ENCODE results near the gene DHX8.

Gene DHX8

GRCh38 chr17:43483674-43484551 is at the start of gene DHX8:
Gene DHX8, plus strand, starts transcription at chr17:43483975. Its CDS starts 63 bp downstream, at chr17:43484038.
- Histone ChIP-seq H3K36me3 (ENCODE audit: insufficient read depth, low read length) (no peaks in the 10 kb centered on the region), H3K27me3 (ENCODE audit: insufficient read depth, low read length, poor library complexity, severe bottlenecking) (no peaks in the 10 kb centered on the region), H2AFZ (ENCODE audit: low read length) (peak within 1 kb of the TSS; percentile 100), H3K4me3 (ENCODE audit: low read length, poor library complexity, severe bottlenecking) (peak within 1 kb of the TSS; percentile 84), H3K9me3 (ENCODE audit: insufficient read depth, low read depth, low read length) (no peaks in the 10 kb centered on the region), H4K20me1 (ENCODE audit: insufficient read depth, low read length, poor library complexity, severe bottlenecking) (peaks cover 19% of the 10 kb centered on the region), H3K4me2 (ENCODE audit: low read depth, low read length, poor library complexity, severe bottlenecking) (peak within 1 kb of the TSS; percentile 99), H3K9me2 (replicated peaks; ENCODE audit: low read depth, low read length) (no peaks in the 10 kb centered on the region), H3F3A (ENCODE audit: low read depth) (no peaks in the 10 kb centered on the region), H3K4me1 (ENCODE audit: insufficient read depth, low read length, poor library complexity, severe bottlenecking) (peaks cover 25% of the 10 kb centered on the region), H3K79me2 (ENCODE audit: insufficient read depth, low read length) (peaks cover 52% of the 10 kb centered on the region), H3K9ac (ENCODE audit: low read depth, low read length, poor library complexity, severe bottlenecking) (peak within 1 kb of the TSS; percentile 94)
- TF ChIP-seq CTCF (conservative IDR thresholded peaks at IDR 0.05; ENCODE audit: low read length) (peak; percentile 100), EZH2phosphoT487 (IDR thresholded peaks at IDR 0.05; ENCODE audit: borderline replicate concordance) (no peak)

GRCh38 chr17:43434902-43435319 is 48.9 kb upstream of the DHX8 start:
- Histone ChIP-seq H3K4me2 (ENCODE audit: low read depth, low read length, poor library complexity, severe bottlenecking) (no peak overlapping the region), H4K20me1 (ENCODE audit: insufficient read depth, low read length, poor library complexity, severe bottlenecking) (no peaks in the 10 kb centered on the region), H3K9me3 (ENCODE audit: insufficient read depth, low read depth, low read length) (no peaks in the 10 kb centered on the region), H3K79me2 (ENCODE audit: insufficient read depth, low read length) (no peaks in the 10 kb centered on the region), H3K4me1 (ENCODE audit: insufficient read depth, low read length, poor library complexity, severe bottlenecking) (no peaks in the 10 kb centered on the region), H3K9me2 (replicated peaks; ENCODE audit: low read depth, low read length) (no peaks in the 10 kb centered on the region), H3F3A (ENCODE audit: low read depth) (no peaks in the 10 kb centered on the region), H3K4me3 (ENCODE audit: low read length, poor library complexity, severe bottlenecking) (no peak overlapping the region), H3K9ac (ENCODE audit: low read depth, low read length, poor library complexity, severe bottlenecking) (no peak overlapping the region), H3K36me3 (ENCODE audit: insufficient read depth, low read length) (no peaks in the 10 kb centered on the region), H3K27me3 (ENCODE audit: insufficient read depth, low read length, poor library complexity, severe bottlenecking) (no peaks in the 10 kb centered on the region), H2AFZ (ENCODE audit: low read length) (no peak overlapping the region)
- TF ChIP-seq EZH2phosphoT487 (IDR thresholded peaks at IDR 0.05; ENCODE audit: borderline replicate concordance) (no peak), CTCF (conservative IDR thresholded peaks at IDR 0.05; ENCODE audit: low read length) (no peak)

- Histone ChIP-seq H3K4me3 (ENCODE audit: low read length, poor library complexity, severe bottlenecking) (no peak overlapping the region), H3K27me3 (ENCODE audit: insufficient read depth, low read length, poor library complexity, severe bottlenecking) (no peaks in the 10 kb centered on the region), H3K79me2 (ENCODE audit: insufficient read depth, low read length) (no peaks in the 10 kb centered on the region), H3K9me2 (replicated peaks; ENCODE audit: low read depth, low read length) (no peaks in the 10 kb centered on the region), H2AFZ (ENCODE audit: low read length) (0 out of 2 replicates have a peak overlapping the region, but pooled peaks have one; percentile 55), H3K36me3 (ENCODE audit: insufficient read depth, low read length) (no peaks in the 10 kb centered on the region), H4K20me1 (ENCODE audit: insufficient read depth, low read length, poor library complexity, severe bottlenecking) (no peaks in the 10 kb centered on the region), H3K9ac (ENCODE audit: low read depth, low read length, poor library complexity, severe bottlenecking) (no peak overlapping the region), H3K4me1 (ENCODE audit: insufficient read depth, low read length, poor library complexity, severe bottlenecking) (no peaks in the 10 kb centered on the region), H3K9me3 (ENCODE audit: insufficient read depth, low read depth, low read length) (no peaks in the 10 kb centered on the region), H3K4me2 (ENCODE audit: low read depth, low read length, poor library complexity, severe bottlenecking) (no peak overlapping the region), H3F3A (ENCODE audit: low read depth) (no peaks in the 10 kb centered on the region)
- no peak for TF ChIP-seq EZH2phosphoT487 (IDR thresholded peaks at IDR 0.05; ENCODE audit: borderline replicate concordance)
Observed at GRCh38 chr17:43437756-43438155, 46.0 kb upstream of the DHX8 start.

Data from Loucy (cell line).